Stimulated activated CD8-positive, alpha-beta memory T cell treated with anti-CD3 and anti-CD28 coated beads, Interleukin-15, amount 100 ng/mL, for 48 hours (primary cell): ENCODE measurements around the gene FHIP2A.
"Not testable (repeated sequence)": the region's sequence is repeated elsewhere in the genome, so short reads cannot be mapped to it uniquely, and the experiment has no call there.

ENCODE experiments used
- DNase-seq, 2 donors: peaks; one replicate each; pipeline ENCODE4 v3.0.0-alpha.2; 2020; ENCODE audit warnings: low read depth in 2 of 2

Gene FHIP2A

DNA sequence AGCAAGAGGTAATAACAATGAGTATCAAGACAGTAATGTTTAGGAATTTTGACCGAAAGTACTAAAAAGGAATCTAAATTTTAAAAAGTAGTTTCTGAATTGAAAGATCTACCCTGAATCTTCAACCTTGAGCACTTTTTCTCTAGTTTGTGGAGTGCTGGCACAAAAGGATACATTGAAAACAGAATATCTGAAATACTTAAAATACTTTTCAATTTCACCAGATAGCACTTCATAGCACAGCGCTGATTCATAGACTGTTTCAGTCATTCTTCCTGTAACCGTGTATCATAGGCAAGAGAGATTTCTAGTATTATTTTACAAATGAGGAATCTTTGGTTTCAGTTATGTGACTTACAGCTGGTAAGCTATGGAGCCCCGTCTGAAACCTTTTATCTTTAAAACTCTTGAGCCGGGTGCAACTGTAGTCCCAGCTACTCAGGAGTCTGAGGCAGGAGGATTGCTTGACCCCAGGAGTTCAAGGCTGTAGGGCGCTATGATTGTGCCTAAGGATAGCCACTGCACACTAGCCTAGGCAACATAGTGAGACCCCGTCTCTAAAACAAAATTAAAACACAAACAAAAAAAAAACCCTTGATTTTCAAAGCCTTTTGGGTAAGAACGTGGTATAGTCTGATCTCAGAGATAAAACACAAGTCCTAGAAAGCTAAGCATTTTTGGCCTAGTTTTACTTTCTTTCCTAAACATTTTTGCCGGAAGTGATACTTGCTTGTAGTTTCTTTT lies 35.1 kb downstream of the FHIP2A start:
- no peak for DNase-seq

DNA sequence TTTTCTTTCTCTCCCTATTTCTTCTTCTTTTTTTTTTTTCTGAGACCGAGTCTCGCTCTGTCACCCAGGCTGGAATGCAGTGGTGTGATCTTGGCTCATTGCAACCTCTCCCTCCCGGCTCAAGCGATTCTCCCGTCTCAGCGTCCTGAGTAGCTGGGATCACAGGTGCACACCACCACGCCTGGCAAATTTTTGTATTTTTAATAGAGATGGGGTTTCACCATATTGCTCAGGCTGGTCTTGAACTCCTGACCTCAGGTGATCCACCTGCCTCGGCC lies 35.6 kb downstream of the FHIP2A start:
- not testable (repeated sequence) for DNase-seq

DNA sequence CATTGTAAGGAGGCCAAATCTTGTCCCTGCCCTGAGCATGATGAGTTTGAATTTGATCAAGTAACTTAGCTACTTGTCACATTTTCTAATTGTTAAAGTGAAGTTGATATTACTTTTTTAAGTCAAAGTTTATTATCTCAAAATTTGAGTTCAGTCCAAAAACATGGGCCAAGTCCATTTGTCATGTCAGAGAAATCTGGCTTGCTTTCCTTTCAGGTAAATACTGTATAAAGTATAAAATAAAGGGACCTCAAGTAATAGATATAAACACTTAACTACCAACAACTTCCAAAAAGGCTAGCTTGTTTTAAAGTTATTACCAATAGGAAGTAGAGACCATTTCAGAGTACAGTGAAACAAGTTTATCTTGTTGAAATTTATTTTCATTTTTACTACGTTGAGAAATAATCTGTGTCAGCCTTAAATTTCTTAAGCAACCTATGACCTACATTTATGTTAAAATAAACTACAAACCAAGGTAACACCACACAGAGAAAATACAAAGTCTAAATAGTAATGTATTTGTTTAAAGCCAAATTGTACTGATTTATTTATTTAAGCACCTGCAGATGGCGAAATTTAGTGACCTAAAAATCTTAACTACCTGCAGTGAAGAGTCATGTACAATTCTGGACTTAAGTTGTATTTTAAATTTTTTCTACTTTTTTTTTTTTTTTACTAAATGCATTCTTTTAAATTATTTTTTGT lies 36.5 kb downstream of the FHIP2A start:
- DNase-seq, result no peak

DNA sequence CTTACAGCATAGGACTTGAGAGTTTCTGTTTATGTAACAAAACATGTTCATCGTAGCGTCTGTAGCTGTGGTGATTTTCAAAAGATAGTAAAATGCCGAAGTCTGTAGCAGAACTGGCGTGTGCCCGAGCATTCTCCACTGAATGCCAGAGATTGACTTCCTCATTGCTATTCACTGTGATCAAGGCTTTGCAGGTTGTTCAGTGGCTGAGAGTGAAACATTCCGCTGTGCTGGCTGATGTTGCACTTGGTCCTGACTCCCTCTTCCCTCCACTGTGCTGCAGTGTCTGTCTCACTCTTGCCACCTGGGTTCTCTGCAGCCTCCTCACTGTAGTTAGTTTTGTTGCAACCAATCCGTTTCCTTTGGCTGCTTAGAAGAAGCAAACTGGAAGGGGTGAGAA lies 37.6 kb downstream of the FHIP2A start:
- no peak for DNase-seq

DNA sequence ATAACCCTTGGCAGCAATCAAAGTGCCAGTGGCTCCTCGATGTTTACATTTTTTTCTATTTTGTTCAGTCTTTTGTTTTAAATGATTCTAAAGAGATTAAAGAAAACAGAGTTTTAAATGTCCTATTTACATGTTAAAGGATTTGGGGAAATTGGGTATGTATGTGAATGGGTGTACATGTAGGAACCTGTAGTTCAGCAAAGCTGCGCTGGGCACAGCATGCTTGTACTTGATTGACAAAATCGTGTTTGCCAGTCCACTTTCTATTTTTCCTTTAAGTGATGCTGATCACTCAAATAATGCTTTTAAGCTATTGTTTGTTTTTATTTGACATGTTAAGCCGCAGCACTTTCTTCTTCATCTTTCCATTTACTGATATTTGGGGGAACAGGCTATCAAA lies 40.9 kb downstream of the FHIP2A start:
- DNase-seq, result no peak

DNA sequence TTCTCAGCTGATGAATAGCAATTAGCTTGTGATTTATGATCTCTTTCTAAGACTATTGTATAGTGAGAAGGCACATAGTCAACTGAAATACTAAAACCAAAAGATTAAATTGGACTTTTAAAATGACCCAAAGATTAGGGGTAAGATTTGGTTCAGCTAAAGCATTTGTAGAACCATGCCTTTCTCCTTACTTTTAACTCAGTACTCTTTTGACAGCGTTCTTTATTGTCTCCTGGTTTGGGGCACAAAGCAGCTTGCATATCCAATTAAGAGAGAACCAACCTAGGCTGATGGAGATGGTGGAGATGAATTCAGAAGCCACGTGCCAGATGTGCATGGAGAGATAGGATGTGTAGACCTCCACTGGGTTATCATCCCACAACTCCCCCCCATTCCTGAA lies 45.8 kb downstream of the FHIP2A start:
- DNase-seq, result no peak

DNA sequence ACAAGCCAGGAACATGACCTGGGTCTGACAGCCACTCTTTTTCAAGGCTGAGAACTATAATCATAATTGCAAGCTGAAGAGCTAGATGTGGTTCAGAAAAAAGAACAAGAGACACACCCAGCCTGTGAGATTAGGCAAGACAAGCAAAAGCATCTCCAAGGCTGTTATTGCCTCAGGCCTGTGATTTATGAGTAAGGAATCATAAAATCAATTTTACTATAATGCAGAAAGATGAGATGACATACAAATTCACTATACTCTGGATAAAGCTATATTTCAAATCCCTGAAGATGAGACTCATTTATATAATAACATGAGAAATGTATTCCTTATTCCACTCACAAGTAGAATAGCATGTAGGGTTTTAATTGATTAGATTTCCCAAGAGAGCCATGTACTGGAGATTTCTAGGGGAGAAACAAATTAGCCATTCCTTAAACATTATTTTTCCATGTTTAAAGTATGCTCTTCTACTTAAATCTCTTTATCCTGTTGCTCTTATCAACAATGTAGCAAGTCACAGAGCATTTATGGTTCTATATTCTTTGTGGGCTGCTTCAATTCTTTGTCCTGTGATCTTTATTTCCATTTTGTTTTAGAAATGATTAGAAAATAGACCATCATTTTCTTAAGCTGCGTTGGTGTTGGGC lies 47.4 kb downstream of the FHIP2A start:
- DNase-seq, result no peak

DNA sequence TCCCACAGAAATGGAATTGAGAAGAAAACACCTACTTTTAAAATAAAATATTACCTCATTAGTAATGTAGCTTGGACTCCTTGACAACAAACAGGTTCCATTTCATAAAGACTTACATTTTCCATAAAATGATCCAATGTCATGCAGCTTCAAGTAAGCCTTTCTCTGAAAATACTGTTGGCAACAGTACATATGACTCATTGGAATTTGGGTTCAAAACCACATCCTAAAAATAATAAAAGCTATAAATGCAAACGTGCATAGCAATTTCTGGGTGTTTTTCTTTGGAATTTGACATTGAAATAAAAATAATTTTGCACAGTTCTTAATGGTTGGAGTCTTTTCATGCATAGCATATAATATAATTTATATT lies 47.9 kb downstream of the FHIP2A start:
- no peak for DNase-seq

DNA sequence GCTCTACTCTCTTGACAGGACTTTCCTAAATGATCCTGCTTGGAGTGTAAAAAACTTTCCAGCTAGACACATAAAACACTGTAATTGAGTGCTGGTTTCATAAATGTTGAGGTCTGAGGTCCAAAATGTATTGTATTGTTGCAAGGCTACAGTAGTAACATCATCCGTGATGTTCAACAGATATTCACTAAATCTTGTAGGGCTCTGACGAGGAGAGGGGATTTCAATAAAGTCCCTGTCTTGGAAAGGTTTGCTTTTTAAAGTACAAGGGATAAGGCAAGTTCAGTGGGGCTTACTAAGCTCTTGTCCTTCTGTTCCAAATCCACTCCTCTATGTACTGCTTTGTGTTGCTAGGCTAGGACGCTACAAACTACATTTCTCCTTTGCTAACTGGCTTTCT lies 48.9 kb downstream of the FHIP2A start:
- no peak for DNase-seq

DNA sequence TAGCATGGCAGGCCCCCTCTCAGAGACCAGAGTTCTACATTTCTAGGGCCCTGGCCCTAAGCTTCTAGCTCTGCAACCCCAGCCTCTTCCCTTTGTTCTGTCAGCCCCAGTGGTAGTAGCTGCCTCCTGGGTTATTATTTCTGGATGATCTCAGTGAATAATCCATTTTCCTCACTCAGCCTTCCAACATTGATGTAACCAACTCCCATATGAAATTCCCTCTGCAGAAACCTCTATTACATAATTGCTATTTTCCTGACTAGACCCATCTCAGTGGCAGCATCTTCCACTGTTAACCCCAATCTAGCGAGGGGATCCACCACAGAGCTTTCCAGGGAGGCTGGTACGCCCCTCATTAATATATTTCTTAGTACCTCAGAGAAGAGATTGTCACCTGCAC lies 49.8 kb downstream of the FHIP2A start:
- no peak for DNase-seq
